Stimulated activated CD4-positive, alpha-beta T cell treated with anti-CD3 and anti-CD28 coated beads, TNF-alpha, amount 100 ng/mL, for 1 hour (primary cell): ENCODE measurements around the gene ROBO1.
"Not testable (repeated sequence)": the region's sequence is repeated elsewhere in the genome, so short reads cannot be mapped to it uniquely, and the experiment has no call there.

ENCODE experiments used
- DNase-seq, 3 donors: peaks; one replicate each; pipeline ENCODE4 v3.0.0-alpha.2; 2020; ENCODE audit warnings: low read depth in 3 of 3, low spot score in 1 of 3

Gene ROBO1

DNA sequence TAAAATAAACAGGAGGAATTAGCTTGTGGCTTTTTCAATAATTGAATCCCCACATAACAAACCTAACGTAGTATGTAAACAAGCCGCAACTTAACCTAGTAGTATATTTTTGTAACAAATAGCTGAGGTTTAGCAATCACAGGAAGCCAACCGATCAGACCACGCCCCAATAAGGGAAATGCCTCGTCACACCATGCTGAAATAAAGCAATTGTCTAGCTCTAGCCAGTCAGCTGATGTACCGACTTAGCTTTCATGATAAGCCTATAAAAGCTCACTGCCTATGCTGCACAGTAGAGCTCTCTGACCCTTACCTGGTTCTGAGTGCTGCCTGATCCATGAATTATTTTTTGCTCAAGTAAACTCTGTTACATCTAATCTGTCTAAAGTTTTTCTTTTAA, 208.9 kb downstream of the ROBO1 start:
- DNase-seq: no peak

DNA sequence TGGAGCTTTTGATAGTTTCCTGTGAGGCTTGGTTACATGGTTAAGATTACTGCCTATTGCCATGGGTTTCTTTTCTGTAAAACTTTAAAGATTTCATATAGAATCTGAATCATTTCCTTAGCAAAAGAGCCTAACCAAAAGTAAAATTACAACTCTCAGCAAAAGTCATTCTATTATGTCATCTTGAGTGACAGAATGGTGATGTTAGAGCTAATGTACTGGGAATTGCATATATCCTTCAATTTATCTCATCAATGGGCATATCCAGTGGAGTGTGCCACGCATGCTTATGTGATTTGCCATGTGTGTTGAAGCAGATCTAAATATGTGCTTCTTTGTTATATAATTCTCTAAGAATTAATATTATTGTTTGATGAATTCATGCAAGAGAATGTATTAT, 212.1 kb downstream of the ROBO1 start:
- no peak for DNase-seq

DNA sequence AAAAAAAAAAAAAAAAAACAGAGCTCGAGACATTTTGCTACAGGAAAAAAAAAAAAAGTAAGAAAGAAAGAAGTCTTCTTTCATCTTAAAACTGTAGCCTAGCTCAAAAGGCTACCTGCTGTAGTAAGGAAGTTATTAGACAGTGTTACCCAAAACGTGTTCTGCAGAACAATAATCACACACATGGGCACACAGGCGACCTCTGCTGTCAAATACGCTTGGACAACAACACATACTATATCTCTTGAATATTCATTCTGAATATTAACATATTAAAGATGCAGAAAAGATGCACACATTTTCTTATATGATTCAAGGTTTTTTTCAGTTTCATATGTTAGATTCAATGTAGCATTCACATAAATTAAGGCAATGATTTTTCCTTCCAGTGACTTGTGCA, 215.8 kb downstream of the ROBO1 start:
- DNase-seq: no peak

DNA sequence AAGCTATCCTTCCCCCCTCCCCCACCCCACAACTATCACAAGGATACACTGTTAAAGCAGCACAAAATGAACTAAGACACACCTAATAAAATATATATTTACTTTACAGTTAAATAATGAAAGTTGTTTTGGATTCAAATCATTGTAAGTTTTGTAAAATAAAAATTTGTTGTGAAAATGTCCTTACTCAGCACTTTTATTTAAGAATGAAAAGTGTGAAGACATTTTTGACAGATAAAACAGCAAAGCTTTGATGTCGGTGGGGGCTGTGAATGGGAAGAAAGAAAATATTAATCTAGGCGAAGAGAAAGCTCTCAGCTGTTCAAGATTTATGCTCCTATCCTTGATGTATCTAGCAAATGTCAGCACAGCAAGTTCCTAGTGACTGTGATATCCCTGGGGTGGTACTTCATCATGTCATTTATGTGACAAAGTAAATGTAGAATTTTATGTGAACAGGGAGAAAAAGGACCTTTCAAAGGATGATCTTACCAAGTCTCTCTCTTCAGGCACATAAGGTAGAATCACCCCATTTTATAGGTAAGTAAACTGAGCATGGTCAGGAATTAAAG, 216.4 kb downstream of the ROBO1 start:
- DNase-seq: no peak

DNA sequence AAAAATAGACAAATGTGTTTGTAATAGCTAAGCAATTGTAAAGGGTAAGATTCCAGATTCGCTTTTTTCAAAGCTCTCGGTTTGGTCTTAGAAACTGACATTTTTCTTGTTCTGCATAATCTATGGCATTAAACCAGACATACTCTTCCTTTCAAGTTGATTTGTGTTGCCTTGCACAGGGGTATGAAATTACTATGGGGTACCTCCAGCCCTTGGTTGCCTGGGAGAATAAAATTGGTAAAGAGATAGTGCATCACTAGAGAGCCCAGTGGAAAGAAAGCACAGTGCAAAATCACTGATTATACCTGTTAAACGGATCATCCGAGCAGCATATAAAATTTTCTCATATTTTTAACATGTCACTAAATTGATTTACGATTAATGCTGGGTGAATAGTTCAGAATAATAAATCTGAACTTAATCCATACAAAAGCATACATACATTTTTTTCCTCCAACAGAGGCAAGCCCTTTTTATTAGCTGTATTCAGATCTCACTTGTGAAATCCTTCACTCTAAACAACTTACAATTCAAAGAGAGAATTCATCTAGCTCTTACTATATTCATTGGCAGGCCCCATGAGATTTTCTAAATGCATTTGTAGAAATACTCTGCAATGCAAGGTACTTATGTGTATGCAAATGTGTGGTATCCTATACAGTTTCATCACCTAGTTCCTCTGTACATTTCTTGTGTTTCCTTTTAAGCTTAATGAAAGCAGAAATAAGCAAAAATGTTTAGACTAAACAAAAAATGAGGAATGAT, 224.4 kb downstream of the ROBO1 start:
- no peak for DNase-seq

DNA sequence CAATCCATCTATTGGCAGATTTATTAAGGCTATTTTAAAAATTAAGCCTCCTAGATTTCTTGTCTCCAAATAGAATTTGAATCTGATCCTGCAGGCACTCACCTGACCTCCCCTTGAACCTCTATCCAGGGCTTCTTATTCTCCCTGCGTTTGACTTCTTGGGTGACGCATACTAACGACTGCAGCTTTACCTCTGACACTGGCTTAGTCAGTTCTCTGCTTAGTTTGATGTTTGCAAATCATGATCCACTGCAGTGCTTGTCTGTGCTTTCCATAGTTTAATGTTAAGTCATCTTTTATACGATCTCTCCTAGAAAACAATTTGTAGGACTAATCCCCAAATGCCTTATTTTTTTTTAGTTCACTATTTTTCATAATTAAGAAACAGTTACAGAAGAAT, 233.1 kb downstream of the ROBO1 start:
- no peak for DNase-seq

DNA sequence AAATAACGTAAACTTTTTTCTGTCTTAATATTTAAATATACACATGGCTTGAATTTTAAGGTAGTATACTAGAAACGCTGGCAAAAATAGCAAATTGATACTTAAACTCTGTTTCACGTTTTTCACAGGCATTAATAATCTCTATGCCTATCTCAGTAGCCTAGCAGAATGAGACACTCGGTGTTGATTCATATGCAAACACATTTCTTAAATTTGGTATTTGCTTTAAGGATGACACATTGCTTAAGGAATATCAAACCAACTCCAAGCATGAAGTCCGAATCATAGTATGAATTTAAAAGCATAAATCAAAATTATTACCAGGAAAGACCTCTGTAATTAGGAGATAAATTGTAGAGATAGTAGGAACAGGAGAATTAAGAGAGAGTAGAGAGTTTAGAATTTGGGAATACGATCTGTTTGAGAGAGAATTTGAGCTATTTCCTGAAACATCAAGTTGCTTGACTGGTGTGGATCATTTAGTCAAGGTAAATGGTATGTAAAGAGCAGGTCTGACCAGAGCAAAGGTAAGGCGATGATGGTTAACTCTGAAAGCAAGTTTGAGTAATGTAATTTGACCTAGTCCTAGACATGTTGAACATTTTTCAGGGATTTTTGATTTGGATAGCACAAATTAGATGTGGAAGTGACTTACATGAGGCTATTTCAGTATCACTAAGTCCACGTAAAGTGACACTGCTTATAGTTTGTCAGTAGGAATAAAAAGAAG, 236.1 kb downstream of the ROBO1 start:
- no peak for DNase-seq

DNA sequence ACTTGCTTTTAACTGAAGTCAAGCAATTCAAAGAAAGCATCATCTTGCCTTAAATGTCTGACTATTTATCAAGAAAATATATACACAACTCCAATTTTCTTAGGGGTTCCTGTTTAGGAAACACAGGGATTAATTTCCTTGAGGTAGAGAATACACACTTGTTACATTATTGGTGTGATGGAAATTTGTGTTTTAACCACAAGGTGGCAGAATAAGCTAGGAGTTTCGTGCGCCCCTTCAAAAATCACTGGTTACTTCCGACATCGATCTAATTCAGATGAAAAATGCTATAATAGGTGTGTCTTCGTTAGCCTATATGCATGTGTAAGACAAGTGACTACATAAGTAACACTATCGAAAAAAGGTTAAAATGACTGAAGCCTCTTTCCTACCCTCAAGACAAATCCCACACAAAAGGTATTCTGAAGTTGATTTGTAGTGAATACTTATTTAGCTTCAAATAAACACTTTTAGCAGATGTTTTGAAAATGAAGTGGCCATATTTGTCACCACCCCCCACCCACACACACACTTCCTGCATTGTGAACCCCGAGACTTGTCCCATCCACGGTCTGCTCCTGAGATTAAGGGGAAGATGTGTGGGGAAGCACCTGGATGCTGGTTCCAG, 246.5 kb downstream of the ROBO1 start:
- no peak for DNase-seq

DNA sequence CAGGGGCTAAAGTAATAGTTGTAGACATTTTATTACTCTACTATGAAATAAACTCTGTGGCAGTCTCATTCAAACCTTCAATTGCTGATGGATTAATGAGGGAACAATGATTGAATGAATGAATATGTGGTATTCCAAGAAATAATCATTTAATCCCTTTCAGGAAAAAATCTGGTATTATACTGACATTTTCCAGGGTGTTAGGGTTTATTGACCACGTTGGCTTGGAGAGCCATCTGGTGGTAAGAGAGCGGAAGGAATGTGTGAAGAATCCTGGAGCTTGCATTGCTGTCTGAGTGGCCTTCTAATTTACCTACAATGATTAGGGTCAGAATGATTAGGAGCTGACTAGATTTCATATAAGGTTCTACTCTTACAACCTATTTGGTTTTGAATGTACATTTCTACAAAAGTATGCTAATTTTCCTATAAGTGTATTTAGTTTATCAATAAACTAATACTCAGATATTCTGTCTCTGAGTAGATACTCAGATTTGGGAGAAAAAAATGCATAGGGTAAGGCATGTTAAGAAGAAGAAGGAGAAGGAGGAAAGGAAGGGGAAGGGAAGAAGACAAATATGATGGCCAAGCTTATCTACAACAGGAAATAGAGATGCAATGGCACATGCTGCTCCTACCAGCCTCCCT, 249.9 kb downstream of the ROBO1 start:
- no peak for DNase-seq

DNA sequence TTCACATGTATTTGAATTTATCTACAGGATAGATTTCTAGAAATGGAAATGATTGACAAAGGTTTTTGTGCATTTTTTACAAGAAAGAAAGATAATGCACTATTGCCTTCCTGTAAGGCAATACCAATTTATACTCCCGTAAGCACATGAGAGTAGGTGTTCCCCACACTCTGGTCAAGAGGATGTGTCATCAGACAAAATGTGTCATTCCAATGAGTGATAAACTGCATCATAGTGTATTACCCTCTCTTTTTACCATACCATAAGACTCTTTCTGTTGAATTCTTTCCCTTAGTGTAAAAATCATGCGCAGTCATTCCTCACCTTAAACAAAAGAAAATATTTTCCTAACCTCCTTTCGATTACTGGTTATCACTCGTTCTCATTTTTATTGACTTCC, 251.0 kb downstream of the ROBO1 start:
- DNase-seq: no peak

DNA sequence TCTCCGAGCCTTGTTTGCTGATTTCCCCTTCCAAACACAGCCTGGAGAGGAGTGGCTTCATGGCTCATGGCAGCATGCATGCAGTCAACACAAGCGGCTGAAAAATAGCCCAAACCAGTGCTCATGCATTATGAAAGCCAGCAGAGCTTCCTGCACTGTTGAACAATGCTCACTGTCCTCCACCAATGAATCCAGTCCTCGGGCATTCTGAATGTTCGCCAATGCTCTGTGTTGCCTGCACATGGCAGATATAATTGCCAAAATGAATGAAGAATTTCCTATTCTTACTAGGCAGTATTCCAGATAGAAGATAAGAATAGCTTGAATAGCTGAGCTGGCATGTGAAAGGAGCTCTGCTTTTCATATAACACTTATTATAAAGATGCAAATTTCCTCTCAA, 252.7 kb downstream of the ROBO1 start:
- DNase-seq: no peak

DNA sequence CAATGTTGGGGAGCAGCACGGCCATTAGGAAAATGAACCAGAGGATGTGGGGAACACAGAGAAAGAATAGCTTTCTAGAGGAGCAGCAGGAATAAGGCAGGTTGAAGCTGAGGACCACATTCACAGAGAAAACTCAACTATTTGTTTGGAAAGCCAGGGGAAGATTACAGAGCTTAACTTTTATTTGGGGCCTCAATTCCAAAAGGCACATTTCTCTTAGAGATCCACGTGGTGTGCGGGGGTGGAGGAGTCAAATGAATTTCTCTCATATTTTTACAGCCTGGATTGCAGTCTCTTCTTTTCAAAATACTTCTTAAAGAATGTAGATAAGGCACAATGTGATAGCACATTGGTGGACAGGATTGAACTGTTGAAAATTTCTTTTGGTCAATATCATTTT, 253.7 kb downstream of the ROBO1 start:
- no peak for DNase-seq

DNA sequence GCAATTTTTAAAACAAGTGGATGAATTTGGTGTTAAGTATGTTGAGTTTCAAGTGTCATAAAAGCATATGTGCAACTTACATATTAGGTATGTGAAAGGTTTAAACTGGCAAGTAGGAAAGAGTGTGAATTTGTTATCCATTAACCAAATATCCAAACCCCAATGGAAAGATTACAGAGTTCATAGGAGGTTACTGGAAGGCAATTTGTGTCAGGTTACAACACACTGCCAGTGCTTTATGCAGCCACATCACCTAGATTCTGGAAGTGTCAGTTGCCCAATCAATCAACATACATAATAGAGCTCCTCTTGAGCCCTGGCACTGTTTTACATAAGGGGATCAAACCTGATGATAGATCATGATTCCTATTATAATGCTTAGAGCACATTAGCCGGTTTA, 261.0 kb downstream of the ROBO1 start:
- no peak for DNase-seq

DNA sequence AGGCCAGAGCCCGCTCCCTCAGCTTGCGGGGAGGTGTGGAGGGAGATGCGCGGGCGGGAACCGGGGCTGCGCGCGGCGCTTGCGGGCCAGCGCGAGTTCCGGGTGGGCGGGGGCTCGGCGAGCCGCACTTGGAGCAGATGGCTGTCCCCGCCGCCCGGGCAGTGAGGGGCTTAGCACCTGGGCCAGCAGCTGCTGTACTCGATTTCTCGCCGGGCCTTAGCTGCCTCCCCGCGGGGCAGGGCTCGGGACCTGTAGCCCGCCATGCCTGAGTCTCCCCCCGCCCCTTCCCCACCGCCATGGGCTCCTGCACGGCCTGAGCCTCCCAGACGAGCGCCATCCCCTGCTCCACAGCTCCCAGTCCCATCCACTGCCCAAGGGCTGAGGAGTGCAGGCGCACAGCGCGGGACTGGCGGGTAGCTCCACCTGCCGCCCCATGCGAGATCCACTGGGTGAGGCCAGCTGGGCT, 265.5 kb downstream of the ROBO1 start:
- DNase-seq: not testable (repeated sequence)

DNA sequence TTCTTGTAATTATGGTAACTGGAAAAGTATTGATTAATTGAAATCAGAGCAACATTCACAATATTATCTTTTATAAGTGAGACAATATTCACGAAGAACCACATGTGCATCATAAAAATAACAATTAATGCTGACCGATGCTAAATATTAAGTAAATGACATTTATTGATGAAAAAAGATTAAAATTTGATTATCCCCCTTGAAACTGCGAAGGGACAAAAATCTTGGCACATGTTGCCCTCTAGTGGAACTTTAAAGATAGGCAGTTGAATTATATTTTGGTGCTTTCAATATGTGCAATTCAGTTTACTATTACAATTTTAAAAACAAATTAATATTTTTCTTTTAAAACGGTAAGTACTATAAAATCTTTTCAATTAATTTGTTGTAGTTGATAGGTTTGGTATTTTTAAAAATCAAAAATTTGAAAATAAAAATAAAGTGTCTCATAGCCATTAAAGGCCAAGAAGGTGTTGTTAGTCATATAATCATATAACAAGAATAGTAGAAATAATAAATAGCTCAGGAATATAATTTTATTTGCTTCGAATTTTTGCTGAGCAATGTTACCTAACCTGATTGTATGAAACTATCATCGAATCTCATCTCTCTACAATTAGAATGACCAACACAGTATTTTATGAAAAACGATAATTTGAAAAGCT, 270.2 kb downstream of the ROBO1 start:
- DNase-seq: no peak

DNA sequence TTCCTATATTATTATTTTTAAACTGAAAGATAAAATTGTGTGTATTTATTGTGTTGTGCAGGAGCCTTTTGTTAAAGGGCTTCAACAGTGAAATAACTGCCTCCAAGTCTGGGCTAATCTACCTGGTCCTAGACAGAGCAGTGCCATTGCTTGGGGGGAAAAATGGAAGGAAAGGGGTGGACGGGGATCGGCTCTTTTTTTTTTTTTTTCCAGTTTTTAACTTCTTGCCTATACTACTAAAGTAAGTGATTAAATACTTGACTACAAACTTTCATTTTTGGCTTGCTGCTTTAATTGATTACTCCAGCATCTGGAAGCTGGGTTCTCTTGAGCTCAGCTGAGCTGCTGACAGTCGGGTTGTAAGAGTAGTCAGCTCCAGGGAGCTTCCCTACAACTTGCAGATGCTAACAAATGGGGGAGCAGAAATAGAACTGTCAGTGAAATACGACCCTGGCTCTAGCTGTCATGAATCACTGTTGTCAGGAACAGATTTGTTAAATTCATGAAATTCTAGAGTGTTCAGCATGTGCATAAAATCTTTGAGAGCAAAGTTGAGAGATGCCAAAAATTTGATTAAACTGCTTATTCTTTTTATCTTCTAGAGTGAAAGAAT, 276.7 kb downstream of the ROBO1 start:
- no peak for DNase-seq

DNA sequence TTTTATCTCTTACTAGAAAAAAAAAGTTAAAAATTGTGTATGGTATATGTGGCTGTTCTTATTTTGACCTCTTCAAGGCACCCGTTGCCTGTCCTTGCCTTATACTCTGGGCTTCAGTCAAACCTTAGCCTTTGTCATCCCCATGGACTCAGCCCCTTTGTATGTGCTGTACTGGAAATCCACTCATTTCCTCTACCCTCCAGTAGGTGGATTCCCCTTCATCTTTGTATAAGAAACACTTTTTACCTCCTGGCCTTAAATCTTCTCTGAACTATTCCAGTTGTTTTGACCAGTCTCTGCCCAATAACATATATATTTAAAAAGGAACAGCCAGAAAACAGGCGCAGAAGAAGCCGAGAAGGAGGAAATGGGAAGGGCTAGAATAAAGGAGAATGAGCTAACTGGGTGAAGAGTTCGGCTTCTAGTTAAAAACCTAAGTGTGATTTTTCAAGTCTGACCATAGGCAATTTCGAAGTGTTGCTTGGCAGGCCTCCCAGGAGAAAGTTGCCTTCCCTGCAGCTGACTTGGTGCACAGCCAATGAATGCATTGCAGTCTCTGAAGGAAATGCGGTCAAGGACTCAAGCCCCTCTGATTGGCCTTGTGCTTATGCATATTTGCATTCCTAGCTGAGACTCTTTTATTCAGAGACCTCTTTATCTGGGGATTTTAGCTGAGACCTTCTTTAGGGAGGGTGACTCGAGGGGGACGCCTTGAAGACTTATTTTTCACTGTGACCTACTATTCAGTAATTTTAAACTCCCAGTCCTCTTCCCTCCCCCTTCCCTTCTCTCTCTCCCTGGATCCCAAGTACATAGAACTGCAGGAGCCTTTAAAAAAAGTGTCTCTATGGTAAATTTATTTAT, 277.4 kb downstream of the ROBO1 start:
- DNase-seq: no peak

DNA sequence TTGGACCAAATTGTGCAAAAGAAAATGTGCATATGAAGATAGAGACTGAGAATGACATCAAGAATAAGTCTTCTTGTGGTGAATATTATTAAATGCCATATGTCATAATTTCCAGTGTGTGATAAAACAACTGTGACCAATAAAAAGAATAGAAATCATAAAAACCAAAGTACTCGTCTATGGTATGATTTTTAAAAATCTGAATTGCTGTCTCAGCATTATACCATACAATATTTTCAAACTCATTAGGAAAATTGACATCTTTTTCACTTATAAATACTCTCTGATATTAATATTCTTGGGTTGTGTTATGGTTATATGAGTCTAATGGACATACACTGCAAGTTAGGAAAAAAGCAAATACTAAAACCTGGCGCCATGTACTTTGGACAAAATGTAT, 279.4 kb downstream of the ROBO1 start:
- DNase-seq: no peak

DNA sequence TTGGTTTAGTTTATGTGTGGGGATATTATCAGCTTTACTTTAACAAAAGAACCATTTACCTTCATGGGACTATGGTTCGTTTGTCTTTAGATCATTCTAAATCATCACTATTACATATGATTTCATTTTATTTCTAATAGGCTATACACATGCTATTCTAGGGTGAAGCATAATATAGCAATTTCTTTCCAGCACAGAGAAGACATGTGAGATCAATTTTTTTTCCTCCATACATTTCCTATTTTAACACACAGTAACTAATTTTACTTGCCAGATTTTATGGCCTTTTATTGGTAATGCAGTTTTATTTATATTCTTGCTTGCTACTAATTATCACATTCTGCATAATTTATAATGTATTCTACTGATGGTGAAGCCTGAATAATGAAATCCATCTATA, 287.1 kb downstream of the ROBO1 start:
- DNase-seq: no peak

DNA sequence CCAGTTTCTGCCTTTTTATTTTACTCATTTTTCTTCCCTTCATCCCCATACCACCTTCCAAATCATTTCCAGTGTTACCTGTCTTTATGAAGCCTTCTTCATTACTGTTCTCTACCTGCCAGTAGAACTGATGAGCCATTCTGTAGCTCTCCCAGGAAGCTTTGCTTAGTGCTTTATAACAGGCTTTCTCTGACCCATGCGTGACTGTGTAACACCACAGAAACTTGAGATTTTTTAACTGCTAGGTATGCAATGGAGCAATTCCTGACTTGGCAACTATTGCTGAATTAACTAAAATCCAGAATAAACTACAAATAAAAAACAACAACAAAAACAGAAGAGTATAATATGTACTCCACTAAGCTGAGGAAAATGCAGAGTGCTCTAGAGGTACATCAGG, 289.2 kb downstream of the ROBO1 start:
- no peak for DNase-seq
